Right ventricle myocardium superior (tissue), 1 donor: Measurements from ENCODE around the gene KCTD18. TPM values are rescaled to one million over a fixed set of nuclear protein-coding genes. Genes with fewer than 3 reads are reported as not detected.

Experiments
- ATAC-seq: fragments of 200-7000 bp; cut with Tn5 transposase; one replicate; pipeline ENCODE4 v1.9.1; 2020; ENCODE audit warnings: mild to moderate bottlenecking; ENCODE audit not compliant: poor library complexity
- DNase-seq: peaks from one replicate; pipeline ENCODE4 v3.0.0-alpha.2; 2020
- intact Hi-C: fragments of 100-400 bp; cut with DNase I; formaldehyde crosslinking; loops from one replicate; pipeline ENCODE4 v1.11.2; 2022
- long read RNA-seq: library from polyadenylated mRNA; unstranded; transcript quantifications from one replicate; pipeline ENCODE4 v2.0.0, GENCODE V29; 2021
- total RNA-seq: library from RNA; stranded (reverse); fragmentation: NEBNext Ultra II Directional; extraction: Animal tissue kit (Norgen Biotek cat#: 25700); gene quantifications from one replicate; pipeline ENCODE4 v1.2.1, GENCODE V29; 2021
- donor health status: DM: no; HTN: yes; CAD: no; lungs with severe emphysema.

Gene KCTD18
- total RNA-seq = 9.0 TPM
- long read RNA-seq, transcript KCTD18-201 (7 exons, 2,940 nt) = major isoform, 16 of 27 reads
- long read RNA-seq, transcript KCTD18-202 (7 exons, 2,556 nt) = minor isoform, 7 of 27 reads
- long read RNA-seq, partial matches to known transcripts = 2 of 27 reads
- long read RNA-seq, other reads (novel, unspliced or antisense) = 2 of 27 reads

DNA sequence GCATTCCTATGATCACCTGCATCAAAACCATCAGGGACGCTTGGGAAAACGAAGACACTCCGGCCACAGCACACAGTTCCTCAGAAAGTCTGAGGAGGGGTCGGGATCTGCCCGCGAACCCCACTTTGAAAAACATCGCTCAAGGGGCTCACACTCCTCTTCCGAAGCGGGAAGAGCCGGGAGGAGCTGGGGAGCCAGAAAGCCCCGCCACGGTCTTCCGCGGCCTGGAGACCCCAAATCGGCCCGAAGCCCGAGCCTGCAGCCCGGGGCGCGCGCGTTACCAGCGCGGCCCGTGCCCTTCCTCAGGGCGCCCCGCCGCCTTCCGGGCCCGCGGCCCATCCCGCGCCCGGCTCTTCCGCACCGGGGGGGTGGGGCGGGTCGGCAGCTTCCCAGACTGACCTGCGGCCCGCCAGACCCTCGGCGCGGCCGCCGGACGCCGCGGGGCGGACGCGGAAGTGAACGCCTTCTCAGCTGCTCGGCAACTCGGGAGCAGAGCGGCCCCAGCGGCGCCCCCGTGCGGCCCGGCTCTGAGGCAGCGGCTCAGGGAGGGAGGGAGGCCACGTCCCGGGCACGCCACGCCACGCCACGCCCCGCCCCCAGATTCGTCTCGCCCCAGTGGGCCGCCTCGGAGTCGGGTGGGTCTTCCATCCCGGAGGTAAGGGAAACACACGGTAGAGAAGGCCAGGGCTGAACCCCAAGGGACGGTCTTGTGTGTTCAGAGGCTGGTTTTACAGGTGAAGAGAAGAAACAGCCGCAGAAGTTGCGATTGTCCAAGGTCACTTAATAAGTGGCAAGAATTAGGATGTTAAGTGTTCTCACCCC lies at the start of gene KCTD18:
KCTD18 (minus strand) TSS at position 457 of the 822 bp plus-strand sequence. CDS start 3,052 bp downstream, outside the sequence.
- ATAC-seq (peak; percentile 99), DNase-seq (peak; percentile 97)
- intact Hi-C loops = no loop called here

DNA sequence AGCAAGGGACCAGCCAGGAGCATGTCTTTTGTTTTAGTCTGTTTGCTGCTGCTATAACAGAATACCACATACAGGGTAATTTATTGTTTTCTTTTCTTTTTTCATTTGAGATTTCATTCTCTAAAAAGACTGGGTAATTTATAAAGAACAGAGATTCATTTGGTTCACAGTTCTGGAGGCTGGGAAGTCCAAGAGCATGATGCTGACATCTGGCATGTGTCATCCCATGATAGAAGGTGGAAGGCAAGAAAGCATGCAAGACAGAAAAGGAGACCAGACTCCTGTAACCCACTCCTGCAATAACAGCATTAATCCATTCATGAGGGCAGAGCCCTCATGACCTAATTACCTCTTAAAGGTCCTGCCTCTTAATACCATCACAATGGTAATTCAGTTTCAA lies 30.9 kb upstream of the KCTD18 start:
- intact Hi-C loops = no loop called here
- ATAC-seq (no peak), DNase-seq (no peak)

DNA sequence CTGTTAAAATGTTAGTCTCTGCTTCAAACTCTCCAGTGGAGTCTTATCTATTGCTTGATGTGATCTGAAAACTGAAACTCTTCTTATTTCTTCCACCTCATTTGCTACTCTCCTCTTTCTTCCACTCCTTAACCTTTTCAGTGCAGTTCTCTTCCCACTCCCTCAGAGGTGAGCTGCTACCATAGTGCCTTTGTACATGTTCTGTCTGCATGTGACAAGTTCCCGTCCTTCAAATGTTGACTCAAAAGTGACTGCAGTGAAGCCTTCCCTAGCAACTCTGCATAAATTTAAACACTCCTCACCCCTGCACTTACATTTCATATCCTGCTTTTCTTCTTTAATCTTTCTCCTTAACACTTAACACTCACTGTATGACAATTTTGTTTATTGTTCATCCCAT lies 28.3 kb upstream of the KCTD18 start:
- DNase-seq = no peak
- intact Hi-C loops = no loop called here
- ATAC-seq = no peak

DNA sequence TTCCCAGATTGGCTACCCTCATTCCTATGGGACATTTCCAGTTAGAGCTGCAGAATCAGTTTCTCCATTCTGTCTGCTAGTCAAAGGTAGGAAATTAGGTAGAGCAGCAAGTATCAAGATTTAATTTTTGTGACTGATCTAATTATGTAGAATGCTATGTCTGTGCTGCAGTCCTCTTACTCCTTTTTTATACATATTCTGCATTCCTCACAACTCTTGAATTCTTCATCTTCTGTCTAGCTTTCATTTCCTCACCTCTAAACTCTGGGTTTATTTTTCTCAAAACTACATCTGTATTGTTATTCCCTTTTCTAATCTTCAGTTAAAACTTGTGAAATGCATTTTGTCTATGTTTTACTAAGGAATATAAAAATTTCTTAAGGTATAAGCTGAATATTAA lies 24.7 kb upstream of the KCTD18 start:
- no peak for ATAC-seq
- intact Hi-C loops = no loop called here
- DNase-seq = no peak

DNA sequence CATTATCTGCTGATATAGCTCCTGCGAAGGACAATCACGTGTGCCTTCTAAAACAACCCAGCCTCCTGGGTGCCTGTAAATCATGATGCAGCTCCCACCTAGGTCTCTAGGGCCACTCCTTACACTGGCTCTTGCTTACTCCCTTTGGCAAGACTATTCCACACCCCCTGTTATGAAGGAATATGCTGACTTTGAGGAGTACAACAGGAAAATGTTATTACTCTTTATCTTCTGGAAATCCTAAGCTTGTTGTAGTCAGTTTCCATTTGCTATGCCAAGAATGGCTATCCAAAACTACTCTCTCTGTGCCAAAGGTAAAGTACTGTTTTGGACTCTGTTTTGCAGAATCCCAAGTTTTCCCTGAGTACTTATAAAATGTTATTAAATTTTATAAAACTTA lies 23.9 kb upstream of the KCTD18 start:
- DNase-seq (no peak), ATAC-seq (no peak)
- intact Hi-C loops = no loop called here

DNA sequence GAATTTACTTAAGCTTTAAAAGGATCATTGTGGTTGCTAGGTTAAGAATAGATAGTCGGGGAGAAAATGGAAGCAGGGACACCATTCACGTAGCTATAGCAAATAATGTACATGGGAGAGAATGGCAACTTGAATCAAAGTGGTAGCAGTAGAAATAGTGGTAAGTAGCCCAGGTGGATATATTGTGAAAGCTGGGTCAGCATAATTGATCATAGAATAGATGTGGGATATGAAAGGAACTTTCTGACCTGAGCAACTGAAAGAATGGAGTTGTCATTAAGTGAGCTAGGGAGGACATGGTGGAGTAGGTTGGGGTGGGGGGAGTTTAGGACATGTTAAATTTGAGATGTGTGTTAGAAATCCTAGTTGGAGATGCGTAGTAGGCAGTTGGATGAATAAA lies 18.4 kb upstream of the KCTD18 start:
- intact Hi-C loops = no loop called here
- no peak for DNase-seq
- ATAC-seq = no peak

DNA sequence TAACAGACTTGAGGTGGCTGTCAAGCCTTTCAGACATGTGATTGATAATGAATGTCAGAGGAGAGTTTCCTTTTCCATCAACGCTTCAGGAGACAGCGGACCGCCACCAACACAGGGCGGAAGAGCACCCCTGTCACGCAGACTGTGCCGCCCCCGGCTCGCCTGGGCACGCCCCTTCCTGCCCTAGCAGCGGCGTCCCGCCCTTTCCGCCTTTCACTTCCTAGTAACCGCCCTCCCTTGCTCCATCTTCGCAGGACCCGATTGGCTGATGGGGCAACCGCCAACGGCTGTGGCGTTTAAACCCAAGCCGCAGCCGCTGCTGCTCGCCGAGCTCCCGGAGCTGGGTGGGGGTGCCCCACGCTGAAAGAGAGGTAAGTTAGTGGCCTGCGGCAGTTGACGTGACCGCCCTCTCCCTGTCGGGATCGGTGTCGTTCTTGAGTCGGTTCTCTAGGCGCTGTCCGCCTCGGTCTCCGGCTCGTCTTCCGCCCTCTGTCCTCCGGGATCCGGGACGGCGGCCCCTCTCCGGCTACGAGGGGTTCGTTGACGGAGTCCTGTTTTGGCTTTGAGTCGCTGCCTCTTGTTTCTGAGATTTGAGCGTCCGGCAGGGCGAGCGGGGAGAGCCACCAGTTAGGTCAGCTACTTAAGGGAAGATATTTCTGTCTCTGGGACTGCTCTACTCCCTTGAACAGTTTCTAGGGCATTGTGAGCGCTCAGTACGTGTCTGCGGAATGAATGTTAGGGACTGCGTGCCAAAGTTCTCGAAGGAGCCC lies 16.2 kb upstream of the KCTD18 start, which contains the start of gene SGO2:
SGO2 (plus strand) TSS at position 326 of the 770 bp plus-strand sequence. CDS start 6,769 bp downstream, outside the sequence.
- DNase-seq (peak; percentile 97), ATAC-seq (peak; percentile 100)
- intact Hi-C loops = no loop called here

DNA sequence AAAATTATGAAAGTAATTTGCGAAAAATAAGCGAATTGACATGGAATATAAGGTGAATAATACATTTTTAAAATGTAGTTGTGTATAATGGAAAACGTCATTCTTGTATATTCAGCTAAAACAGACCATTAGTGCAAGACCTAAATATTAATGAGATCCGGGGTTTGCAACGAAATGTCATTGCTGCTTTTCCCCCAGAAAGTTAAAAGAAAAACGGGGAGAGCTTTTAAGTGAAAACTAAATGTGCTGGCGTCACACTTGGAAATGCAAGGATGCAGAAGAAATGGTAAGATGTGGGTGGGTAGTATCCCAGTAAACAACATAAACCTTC lies 15.6 kb upstream of the KCTD18 start:
- intact Hi-C loops = no loop called here
- ATAC-seq (no peak), DNase-seq (no peak)

DNA sequence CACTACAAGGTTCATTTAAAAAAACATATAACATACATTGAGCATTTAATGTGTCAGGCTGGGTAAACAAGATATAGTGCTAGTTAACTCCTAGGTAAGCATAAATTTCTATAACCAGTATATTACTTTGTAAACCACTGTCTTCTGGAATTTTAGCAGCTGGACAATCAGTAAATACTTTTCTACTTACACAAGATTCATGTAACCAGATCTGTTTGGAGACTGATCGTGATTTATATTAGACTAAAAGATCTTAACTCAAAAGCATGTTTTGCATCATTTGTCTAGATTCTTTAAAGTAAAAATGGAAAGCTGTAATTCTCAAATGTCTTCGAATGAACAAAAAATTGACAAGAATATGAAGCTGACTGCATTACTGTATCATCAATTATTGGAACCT lies 15.2 kb upstream of the KCTD18 start:
- intact Hi-C loops = no loop called here
- ATAC-seq (no peak), DNase-seq (no peak)

DNA sequence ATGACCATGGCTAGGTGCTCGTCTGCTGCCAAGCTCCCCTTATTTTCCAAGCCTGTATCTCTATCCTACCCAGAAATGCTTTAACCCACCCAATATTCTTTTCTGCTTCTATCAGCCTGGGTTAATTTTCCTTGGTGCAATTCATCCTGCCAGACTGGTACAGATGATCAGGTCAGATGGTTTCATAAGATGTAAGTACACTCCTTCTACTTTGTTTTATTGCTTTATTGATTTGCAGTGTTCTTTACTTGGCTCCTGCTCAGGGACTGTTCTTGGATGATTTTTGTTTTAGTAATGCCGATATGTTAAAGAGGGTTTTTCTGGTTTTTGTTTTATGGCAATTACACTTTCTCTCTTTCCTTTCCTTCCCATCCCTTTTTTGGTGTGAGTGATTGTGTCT lies 13.7 kb upstream of the KCTD18 start:
- ATAC-seq (no peak), DNase-seq (no peak)
- intact Hi-C loops = no loop called here

DNA sequence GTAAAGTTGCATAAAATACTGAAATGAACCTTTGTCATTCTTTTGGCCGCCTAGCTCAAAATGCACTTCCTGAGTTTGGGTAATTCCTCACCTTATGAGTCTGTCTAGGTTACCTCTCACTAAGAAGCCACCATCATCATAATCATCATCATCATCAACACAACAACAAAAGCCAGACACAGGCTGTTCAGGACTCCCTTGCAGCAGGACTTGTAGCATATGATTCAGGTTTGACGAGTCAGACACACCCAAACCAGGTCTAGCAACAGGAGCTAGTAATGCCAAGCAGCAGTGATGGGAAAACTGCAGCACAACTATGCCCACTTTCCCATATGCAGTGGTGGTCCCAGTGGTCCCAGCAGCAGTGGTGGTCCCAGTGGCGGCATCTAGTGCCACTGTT lies 13.3 kb upstream of the KCTD18 start:
- DNase-seq = no peak
- ATAC-seq = no peak
- intact Hi-C loops = no loop called here

DNA sequence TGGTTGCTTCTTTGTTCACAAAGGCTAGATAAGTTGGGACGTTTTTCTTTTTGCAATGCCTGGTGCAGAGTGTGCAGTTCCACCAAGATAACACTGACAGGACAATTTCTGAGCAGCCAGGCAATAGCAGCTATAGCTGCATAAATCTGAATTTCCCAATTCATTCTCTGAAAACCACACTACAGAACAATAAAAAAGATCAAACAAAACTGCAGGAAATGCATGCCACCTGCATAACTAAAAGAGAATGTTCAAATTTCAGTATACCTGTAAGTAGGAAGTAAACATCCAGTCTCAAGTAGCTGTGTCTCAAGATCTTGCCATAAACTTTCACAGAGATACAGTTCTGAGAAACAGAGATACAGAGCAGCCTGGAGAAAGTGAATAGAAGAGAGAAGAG lies 5.3 kb upstream of the KCTD18 start:
- ATAC-seq (no peak), DNase-seq (no peak)
- intact Hi-C loops = no loop called here

DNA sequence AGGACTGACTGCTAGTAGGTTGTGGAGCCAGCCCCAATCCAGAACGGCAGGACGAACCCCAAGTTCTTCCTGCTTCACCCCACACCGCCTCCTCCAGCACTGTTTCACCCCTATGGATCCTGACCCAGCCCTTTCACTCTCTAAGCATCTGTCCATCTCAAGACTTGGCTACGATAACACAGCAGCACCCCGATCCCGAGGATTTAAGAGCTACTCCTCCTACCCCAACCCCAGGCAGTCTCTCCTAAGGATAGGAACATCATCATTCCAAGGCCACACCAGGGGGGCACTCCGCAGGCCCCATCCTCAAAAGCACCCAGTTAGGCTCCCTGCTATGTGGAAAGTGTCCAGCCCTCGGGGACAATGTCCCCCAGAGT lies 645 bp downstream of the KCTD18 start:
- DNase-seq (peak; percentile 34), ATAC-seq (peak; percentile 5)
- intact Hi-C loops = no loop called here

DNA sequence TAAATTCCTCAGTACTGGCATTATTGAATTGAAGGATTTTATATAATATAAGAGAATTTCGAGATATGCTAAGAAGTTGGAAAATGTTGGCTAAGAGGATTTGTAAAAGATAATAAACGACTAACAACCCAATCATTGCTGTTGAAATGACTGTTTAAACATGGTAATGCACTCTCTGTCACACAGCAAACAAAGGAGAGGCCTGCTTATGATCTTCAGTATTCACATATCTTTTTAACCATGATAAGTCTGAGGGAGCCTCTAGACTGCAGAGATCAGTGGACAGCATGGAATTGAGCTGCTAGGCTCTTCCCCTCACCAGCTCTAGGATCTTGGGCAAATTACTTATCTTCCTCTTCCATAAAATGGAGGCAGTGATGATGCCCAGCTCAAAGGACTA lies 2.7 kb downstream of the KCTD18 start:
- DNase-seq = no peak
- intact Hi-C loops = no loop called here
- ATAC-seq = no peak

DNA sequence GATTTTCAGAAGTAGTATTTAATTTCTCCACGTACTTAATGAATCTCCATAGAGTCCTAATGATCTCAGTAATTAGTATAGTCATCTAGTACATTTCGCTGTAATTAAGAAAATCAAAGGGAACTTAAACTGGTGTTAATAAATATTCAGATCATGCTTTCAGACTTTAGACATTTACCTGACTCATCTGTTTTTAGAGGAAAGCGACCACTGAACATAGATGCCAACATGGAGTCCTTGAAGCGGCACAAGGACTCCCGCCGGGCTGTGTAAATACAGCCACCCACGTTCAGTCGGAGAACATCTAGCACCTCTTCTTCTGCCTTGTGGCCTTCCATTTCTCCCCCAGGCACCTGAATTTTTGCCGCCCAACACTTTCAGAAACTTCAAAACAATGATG lies 3.2 kb downstream of the KCTD18 start:
- intact Hi-C loops = no loop called here
- DNase-seq (no peak), ATAC-seq (no peak)

DNA sequence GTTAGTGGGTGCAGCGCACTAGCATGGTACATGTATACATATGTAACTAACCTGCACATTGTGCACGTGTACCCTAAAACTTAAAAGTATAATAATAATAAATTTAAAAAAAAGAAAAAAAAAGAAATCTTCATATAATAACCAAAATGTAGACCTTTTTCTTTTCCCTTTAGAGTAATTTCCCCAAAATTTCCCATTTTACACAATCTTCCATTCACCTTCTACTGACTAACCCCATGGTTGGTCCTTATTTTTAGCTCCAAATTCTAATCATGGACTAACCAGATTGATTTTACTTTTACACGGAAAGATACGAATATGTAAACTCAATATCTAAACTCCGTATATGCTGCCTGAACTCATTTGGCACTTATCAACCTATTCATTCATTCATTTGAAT lies 7.7 kb downstream of the KCTD18 start:
- no peak for ATAC-seq
- intact Hi-C loops = no loop called here
- no peak for DNase-seq

DNA sequence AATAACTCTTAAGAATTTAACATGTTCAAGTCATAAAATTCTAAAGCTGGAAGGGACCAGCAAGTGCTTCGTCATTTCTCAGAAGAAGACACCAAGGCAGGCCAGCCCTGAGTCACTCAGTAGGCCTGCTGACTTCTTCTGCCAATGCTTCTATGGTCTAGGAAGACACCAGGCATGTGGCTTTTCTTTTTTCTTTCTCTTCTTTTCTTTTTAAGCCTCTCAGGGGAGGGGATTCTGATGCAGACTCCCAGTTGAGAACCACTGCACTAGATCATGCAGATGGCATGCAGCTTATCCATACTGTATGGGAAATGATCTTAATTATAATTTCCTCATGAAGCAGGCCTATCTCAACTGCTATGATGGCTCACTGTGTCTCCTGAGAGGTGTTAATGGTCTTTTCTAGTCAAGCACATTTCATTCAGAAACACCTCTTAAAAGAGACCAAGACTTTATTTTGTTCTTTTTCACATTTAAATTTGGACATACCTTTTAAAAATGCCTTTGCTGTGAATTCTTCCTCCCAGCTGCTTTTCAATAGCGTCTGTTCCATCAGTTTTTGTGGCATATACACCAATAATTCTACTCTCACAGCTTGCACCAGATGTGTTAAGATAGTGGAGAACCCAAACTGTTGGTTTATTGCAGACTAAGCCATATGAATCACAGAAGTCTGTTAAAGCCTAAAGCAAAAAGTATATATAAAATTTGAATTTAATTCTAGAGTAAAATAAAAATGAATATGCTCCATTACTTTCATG lies 11.3 kb downstream of the KCTD18 start:
- ATAC-seq (no peak), DNase-seq (no peak)
- intact Hi-C loops = no loop called here

DNA sequence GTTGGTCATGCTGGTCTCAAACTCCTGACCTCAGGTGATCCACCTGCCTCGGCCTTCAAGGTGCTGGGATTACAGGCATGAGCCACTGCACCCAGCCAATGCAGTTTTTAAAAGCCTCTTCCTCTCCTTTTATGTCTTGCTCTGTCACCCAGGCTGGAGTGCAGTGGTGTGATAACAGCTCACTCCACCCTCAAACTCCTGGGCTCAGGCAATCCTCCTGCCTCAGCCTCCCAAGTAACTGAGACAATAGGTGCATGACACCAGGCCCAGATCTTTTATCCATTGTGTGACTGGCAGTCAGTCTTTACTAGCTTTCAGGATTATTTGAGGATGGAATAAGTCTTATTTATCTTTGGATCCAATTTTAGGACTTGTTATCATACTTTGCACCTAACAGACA lies 13.2 kb downstream of the KCTD18 start:
- no peak for DNase-seq
- ATAC-seq = no peak
- intact Hi-C loops = no loop called here

DNA sequence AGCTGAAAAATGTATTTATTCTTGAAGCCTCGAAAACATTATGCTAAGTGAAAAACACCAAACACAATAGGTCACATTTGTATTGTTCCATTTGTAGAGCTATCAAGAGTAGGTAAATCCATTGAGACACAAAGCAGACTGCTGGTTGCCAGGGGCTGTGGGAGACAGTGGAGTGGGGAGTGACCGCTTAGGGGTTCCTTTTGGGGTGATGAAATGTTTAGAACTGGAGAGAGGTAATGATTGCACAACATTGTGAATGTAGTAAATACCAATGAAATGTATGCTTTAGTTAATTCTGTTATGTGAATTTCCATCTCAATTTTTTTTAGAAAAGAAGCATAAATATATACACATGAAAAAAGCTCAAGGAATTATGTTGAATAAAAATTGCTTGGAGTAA lies 15.8 kb downstream of the KCTD18 start:
- ATAC-seq (no peak), DNase-seq (no peak)
- intact Hi-C loops = no loop called here
